WTC11 (cell line): Measurements from ENCODE around the gene DNAJC7. TPM values are rescaled to one million over a fixed set of nuclear protein-coding genes. Genes with fewer than 3 reads are reported as not detected.

ENCODE experiments used
- ATAC-seq: fragments of 200-7000 bp; cut with Tn5 transposase; 2 replicates; pipeline ENCODE4 v1.10.0; 2021; ENCODE audit warnings: mild to moderate bottlenecking, moderate library complexity
- CTCF ChIA-PET: fragments of 300-600 bp; sonication (Branson Sonifier 250); formaldehyde crosslinking; loops from one replicate; lab custom pipeline; 2021; ENCODE audit warnings: antibody characterized with exemption; lab: Charles Lee
- POLR2A ChIA-PET: fragments of 350-600 bp; sonication (Branson Sonifier 250); formaldehyde crosslinking; loops from one replicate; lab custom pipeline; 2021; ENCODE audit warnings: antibody characterized with exemption; lab: Charles Lee
- DNase-seq: peaks from one replicate; pipeline ENCODE4 v3.0.0; 2021; ENCODE audit warnings: low spot score
- H3K27ac Mint-ChIP-seq: 2 replicates; pipeline ENCODE4 v1.8.0; 2021; ENCODE audit warnings: mixed read lengths
- H3K27me3 Mint-ChIP-seq: 2 replicates; pipeline ENCODE4 v1.8.0; 2021; ENCODE audit warnings: low read depth, mild to moderate bottlenecking, moderate library complexity, mixed read lengths
- H3K36me3 Mint-ChIP-seq: 2 replicates; pipeline ENCODE4 v1.8.0; 2021; ENCODE audit warnings: mixed read lengths
- H3K4me1 Mint-ChIP-seq: 2 replicates; pipeline ENCODE4 v1.8.0; 2022; ENCODE audit warnings: mixed read lengths
- H3K4me3 Mint-ChIP-seq: 2 replicates; pipeline ENCODE4 v1.8.0; 2021; ENCODE audit warnings: mild to moderate bottlenecking, moderate library complexity, mixed read lengths
- H3K9me3 Mint-ChIP-seq: 2 replicates; pipeline ENCODE4 v1.8.0; 2021; ENCODE audit warnings: mixed read lengths
- CBFB ChIP-seq: sonication (generic); formaldehyde crosslinking; IDR thresholded peaks from 2 replicates; pipeline ENCODE4 v1.8.1; 2022; ENCODE audit warnings: mild to moderate bottlenecking, low read depth, missing genetic modification reagents
- CREM ChIP-seq: sonication (generic); formaldehyde crosslinking; IDR thresholded peaks from 2 replicates; pipeline ENCODE4 v1.8.1; 2022; ENCODE audit warnings: mild to moderate bottlenecking, missing genetic modification reagents, moderate library complexity
- NFYB ChIP-seq: sonication (generic); formaldehyde crosslinking; conservative IDR thresholded peaks from 2 replicates; pipeline ENCODE4 v1.8.0; 2022; ENCODE audit warnings: low read depth, missing genetic modification reagents
- NR1H2 ChIP-seq: sonication (generic); formaldehyde crosslinking; IDR thresholded peaks from 2 replicates; pipeline ENCODE4 v1.9.0; 2021; ENCODE audit warnings: mild to moderate bottlenecking, moderate library complexity, missing genetic modification reagents
- NR3C1 ChIP-seq: sonication (generic); formaldehyde crosslinking; conservative IDR thresholded peaks from 2 replicates; pipeline ENCODE4 v1.8.1; 2023; ENCODE audit warnings: low read depth, mild to moderate bottlenecking, missing genetic modification reagents
- SMAD3 ChIP-seq: sonication (generic); formaldehyde crosslinking; IDR thresholded peaks from 2 replicates; pipeline ENCODE4 v1.8.0; 2022; ENCODE audit warnings: missing genetic modification reagents, mild to moderate bottlenecking, borderline replicate concordance
- TEAD4 ChIP-seq: sonication (generic); formaldehyde crosslinking; IDR thresholded peaks from 2 replicates; pipeline ENCODE4 v1.8.0; 2022; ENCODE audit warnings: mild to moderate bottlenecking, missing genetic modification reagents
- ZNF121 ChIP-seq: sonication (generic); formaldehyde crosslinking; IDR thresholded peaks from 2 replicates; pipeline ENCODE4 v1.8.0; 2023; ENCODE audit warnings: missing genetic modification reagents
- ZNF138 ChIP-seq: sonication (generic); formaldehyde crosslinking; conservative IDR thresholded peaks from 2 replicates; pipeline ENCODE4 v1.8.1; 2022; ENCODE audit warnings: mild to moderate bottlenecking, moderate library complexity, missing genetic modification reagents
- total RNA-seq: library from RNA; stranded (reverse); gene quantifications from 3 replicates; pipeline ENCODE4 v1.2.3, GENCODE V29; 2021
- TF ChIP-seq, protein P1 (sequence below): sonication (generic); formaldehyde crosslinking; conservative IDR thresholded peaks from 2 replicates; pipeline ENCODE4 v1.8.1; 2023; ENCODE audit warnings: mild to moderate bottlenecking, low read depth, missing genetic modification reagents, moderate library complexity
- TF ChIP-seq, protein P2 (sequence below): sonication (generic); formaldehyde crosslinking; IDR thresholded peaks from 2 replicates; pipeline ENCODE4 v1.8.0; 2022; ENCODE audit warnings: missing genetic modification reagents
- TF ChIP-seq, protein P3 (sequence below): sonication (generic); formaldehyde crosslinking; IDR thresholded peaks from 2 replicates; pipeline ENCODE4 v1.8.0; 2022; ENCODE audit warnings: mild to moderate bottlenecking, missing genetic modification reagents
- TF ChIP-seq, protein P4 (sequence below): sonication (generic); formaldehyde crosslinking; IDR thresholded peaks from 2 replicates; pipeline ENCODE4 v1.8.1; 2022; ENCODE audit warnings: mild to moderate bottlenecking, missing genetic modification reagents, moderate library complexity, borderline replicate concordance
- TF ChIP-seq, protein P5 (sequence below): fragments of 250-450 bp; sonication (Bioruptor Pico); conservative IDR thresholded peaks from 2 replicates; pipeline ENCODE4 v1.9.0; 2021; ENCODE audit warnings: mild to moderate bottlenecking
- TF ChIP-seq, protein P6 (sequence below): sonication (generic); formaldehyde crosslinking; IDR thresholded peaks from 2 replicates; pipeline ENCODE4 v1.8.1; 2023; ENCODE audit warnings: mild to moderate bottlenecking, missing genetic modification reagents
- TF ChIP-seq, protein P7 (sequence below): sonication (generic); formaldehyde crosslinking; IDR thresholded peaks from 2 replicates; pipeline ENCODE4 v1.8.0; 2023; ENCODE audit warnings: mild to moderate bottlenecking, missing genetic modification reagents

Gene DNAJC7
- total RNA-seq, 1 experiment from 2014 or later = 140 TPM

DNA sequence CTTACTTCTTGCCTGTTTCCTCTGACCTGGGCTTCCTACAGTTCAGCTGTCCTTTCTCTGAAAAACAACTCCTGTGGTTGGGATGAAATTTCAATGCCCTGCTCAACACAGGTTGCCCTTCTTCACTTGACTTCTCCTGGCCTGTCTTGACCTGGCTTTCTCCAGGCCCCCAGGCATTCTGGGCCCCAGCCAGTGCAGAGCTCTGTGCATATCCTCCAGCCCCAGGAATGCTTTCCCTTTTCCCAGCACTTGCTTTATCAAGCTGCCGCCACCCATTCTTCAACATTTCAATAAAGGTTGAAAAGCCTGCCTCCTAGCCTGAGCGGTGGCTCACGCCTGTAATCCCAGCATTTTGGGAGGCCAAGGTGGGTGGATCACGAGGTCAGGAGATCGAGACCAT, 76.1 kb downstream of the DNAJC7 start (continued):
- TF ChIP-seq, protein P1, sequence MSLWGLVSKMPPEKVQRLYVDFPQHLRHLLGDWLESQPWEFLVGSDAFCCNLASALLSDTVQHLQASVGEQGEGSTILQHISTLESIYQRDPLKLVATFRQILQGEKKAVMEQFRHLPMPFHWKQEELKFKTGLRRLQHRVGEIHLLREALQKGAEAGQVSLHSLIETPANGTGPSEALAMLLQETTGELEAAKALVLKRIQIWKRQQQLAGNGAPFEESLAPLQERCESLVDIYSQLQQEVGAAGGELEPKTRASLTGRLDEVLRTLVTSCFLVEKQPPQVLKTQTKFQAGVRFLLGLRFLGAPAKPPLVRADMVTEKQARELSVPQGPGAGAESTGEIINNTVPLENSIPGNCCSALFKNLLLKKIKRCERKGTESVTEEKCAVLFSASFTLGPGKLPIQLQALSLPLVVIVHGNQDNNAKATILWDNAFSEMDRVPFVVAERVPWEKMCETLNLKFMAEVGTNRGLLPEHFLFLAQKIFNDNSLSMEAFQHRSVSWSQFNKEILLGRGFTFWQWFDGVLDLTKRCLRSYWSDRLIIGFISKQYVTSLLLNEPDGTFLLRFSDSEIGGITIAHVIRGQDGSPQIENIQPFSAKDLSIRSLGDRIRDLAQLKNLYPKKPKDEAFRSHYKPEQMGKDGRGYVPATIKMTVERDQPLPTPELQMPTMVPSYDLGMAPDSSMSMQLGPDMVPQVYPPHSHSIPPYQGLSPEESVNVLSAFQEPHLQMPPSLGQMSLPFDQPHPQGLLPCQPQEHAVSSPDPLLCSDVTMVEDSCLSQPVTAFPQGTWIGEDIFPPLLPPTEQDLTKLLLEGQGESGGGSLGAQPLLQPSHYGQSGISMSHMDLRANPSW (CRISPR knock-in tag) = no peak
- TF ChIP-seq ZNF138 (CRISPR knock-in tag) = no peak
- no peak for TF ChIP-seq NR3C1
- TF ChIP-seq, protein P2, sequence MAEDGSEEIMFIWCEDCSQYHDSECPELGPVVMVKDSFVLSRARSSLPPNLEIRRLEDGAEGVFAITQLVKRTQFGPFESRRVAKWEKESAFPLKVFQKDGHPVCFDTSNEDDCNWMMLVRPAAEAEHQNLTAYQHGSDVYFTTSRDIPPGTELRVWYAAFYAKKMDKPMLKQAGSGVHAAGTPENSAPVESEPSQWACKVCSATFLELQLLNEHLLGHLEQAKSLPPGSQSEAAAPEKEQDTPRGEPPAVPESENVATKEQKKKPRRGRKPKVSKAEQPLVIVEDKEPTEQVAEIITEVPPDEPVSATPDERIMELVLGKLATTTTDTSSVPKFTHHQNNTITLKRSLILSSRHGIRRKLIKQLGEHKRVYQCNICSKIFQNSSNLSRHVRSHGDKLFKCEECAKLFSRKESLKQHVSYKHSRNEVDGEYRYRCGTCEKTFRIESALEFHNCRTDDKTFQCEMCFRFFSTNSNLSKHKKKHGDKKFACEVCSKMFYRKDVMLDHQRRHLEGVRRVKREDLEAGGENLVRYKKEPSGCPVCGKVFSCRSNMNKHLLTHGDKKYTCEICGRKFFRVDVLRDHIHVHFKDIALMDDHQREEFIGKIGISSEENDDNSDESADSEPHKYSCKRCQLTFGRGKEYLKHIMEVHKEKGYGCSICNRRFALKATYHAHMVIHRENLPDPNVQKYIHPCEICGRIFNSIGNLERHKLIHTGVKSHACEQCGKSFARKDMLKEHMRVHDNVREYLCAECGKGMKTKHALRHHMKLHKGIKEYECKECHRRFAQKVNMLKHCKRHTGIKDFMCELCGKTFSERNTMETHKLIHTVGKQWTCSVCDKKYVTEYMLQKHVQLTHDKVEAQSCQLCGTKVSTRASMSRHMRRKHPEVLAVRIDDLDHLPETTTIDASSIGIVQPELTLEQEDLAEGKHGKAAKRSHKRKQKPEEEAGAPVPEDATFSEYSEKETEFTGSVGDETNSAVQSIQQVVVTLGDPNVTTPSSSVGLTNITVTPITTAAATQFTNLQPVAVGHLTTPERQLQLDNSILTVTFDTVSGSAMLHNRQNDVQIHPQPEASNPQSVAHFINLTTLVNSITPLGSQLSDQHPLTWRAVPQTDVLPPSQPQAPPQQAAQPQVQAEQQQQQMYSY (CRISPR knock-in tag) = no peak
- TF ChIP-seq, protein P3, sequence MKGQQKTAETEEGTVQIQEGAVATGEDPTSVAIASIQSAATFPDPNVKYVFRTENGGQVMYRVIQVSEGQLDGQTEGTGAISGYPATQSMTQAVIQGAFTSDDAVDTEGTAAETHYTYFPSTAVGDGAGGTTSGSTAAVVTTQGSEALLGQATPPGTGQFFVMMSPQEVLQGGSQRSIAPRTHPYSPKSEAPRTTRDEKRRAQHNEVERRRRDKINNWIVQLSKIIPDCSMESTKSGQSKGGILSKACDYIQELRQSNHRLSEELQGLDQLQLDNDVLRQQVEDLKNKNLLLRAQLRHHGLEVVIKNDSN = no peak
- TF ChIP-seq, protein P4, sequence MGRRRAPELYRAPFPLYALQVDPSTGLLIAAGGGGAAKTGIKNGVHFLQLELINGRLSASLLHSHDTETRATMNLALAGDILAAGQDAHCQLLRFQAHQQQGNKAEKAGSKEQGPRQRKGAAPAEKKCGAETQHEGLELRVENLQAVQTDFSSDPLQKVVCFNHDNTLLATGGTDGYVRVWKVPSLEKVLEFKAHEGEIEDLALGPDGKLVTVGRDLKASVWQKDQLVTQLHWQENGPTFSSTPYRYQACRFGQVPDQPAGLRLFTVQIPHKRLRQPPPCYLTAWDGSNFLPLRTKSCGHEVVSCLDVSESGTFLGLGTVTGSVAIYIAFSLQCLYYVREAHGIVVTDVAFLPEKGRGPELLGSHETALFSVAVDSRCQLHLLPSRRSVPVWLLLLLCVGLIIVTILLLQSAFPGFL (CRISPR knock-in tag) = no peak
- TF ChIP-seq NFYB = no peak
- no peak for TF ChIP-seq NR1H2 (CRISPR knock-in tag)
- TF ChIP-seq SMAD3 (CRISPR knock-in tag) = no peak
- no peak for TF ChIP-seq ZNF121
- TF ChIP-seq CBFB (CRISPR knock-in tag) = no peak
- no peak for TF ChIP-seq CREM (CRISPR knock-in tag)
- no peak for TF ChIP-seq TEAD4 (CRISPR knock-in tag)

DNA sequence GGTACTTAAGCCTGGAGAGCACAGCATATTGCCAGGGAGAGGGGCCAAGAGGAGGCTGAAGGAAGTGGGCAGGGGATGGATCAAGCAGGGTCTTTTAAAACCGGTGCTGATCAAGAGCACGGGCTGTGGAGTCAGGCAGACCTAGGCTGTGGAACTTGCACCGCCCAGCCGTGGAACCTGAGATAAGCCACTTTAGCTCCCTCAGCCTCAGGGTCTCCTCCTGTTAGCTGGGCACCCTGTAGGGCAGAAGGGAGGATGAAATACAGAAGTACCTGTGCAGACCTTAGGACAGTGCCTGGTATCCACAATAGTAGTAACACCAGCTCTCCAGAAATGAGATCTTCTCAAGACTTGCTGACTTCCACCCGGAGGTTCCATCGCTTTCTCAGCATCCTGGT, 77.5 kb downstream of the DNAJC7 start:
- DNase-seq (no peak), ATAC-seq (no peak)
- TF ChIP-seq, protein P5, sequence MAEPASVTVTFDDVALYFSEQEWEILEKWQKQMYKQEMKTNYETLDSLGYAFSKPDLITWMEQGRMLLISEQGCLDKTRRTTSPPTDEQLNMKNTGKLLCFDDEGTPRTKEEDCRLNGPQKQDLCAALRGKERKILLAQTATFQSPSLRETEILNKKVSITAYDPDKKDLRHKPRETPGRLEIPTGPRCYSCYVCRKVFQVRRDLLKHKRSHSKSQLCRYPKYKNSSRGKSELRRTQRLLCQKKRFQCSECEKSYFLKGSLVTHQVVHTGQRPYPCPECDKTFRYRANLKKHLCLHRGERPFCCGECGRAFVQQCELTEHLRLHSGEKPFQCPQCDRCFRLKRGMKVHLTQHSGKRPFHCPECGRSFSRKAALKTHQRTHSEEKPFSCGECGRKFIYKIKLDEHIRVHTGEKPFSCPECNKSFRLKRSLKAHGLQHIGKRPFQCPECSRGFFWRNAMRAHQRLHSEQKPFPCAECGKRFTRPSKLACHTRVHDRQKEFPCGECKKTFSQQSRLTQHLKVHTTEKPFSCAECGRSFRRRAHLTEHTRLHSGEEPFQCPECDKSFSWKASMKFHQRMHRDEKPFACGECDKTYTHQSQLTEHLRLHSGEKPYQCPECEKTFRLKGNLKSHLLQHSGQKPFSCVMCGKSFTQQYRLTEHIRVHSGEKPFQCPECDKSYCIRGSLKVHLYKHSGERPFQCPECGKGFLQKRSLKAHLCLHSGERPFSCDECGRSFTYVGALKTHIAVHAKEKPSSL (CRISPR knock-in tag) = no peak
- TF ChIP-seq, protein P6, sequence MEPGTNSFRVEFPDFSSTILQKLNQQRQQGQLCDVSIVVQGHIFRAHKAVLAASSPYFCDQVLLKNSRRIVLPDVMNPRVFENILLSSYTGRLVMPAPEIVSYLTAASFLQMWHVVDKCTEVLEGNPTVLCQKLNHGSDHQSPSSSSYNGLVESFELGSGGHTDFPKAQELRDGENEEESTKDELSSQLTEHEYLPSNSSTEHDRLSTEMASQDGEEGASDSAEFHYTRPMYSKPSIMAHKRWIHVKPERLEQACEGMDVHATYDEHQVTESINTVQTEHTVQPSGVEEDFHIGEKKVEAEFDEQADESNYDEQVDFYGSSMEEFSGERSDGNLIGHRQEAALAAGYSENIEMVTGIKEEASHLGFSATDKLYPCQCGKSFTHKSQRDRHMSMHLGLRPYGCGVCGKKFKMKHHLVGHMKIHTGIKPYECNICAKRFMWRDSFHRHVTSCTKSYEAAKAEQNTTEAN = no peak
- TF ChIP-seq, protein P7, sequence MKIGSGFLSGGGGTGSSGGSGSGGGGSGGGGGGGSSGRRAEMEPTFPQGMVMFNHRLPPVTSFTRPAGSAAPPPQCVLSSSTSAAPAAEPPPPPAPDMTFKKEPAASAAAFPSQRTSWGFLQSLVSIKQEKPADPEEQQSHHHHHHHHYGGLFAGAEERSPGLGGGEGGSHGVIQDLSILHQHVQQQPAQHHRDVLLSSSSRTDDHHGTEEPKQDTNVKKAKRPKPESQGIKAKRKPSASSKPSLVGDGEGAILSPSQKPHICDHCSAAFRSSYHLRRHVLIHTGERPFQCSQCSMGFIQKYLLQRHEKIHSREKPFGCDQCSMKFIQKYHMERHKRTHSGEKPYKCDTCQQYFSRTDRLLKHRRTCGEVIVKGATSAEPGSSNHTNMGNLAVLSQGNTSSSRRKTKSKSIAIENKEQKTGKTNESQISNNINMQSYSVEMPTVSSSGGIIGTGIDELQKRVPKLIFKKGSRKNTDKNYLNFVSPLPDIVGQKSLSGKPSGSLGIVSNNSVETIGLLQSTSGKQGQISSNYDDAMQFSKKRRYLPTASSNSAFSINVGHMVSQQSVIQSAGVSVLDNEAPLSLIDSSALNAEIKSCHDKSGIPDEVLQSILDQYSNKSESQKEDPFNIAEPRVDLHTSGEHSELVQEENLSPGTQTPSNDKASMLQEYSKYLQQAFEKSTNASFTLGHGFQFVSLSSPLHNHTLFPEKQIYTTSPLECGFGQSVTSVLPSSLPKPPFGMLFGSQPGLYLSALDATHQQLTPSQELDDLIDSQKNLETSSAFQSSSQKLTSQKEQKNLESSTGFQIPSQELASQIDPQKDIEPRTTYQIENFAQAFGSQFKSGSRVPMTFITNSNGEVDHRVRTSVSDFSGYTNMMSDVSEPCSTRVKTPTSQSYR (CRISPR knock-in tag) = no peak
- Mint-ChIP-seq H3K36me3 (no peaks in the 10 kb centered on the region), H3K27me3 (no peaks in the 10 kb centered on the region), H3K4me1 (no peaks in the 10 kb centered on the region), H3K27ac (no peak overlapping the region), H3K4me3 (no peak overlapping the region), H3K9me3 (no peaks in the 10 kb centered on the region)
- ChIA-PET POLR2A (no interaction called here), CTCF (interaction anchor here (1.0 kb wide), 1 partner anchor 20 kb away, joined by 3 read pairs; no protein-coding TSS in a partner anchor)
